Measurements from ENCODE around the gene UBE2L3.

UBE2L3 gene

GRCh38 chr22:21626073-21626734 lies 58.7 kb downstream of the UBE2L3 start:
- Histone ChIP-seq H3K27ac (no peak overlapping the region), H3K27me3 (replicated peaks) (no peaks in the 10 kb centered on the region), H3K4me3 (ENCODE audit: low read depth, low read length) (no peak overlapping the region), H3K36me3 (replicated peaks) (peaks cover 42% of the 10 kb centered on the region)
- in situ Hi-C loops (cut with HindIII; ENCODE audit: low pct_ligation_motif_present, low sequenced_read_pairs), result no loop called here
- no peak for DNase-seq
- TF ChIP-seq, protein P1, sequence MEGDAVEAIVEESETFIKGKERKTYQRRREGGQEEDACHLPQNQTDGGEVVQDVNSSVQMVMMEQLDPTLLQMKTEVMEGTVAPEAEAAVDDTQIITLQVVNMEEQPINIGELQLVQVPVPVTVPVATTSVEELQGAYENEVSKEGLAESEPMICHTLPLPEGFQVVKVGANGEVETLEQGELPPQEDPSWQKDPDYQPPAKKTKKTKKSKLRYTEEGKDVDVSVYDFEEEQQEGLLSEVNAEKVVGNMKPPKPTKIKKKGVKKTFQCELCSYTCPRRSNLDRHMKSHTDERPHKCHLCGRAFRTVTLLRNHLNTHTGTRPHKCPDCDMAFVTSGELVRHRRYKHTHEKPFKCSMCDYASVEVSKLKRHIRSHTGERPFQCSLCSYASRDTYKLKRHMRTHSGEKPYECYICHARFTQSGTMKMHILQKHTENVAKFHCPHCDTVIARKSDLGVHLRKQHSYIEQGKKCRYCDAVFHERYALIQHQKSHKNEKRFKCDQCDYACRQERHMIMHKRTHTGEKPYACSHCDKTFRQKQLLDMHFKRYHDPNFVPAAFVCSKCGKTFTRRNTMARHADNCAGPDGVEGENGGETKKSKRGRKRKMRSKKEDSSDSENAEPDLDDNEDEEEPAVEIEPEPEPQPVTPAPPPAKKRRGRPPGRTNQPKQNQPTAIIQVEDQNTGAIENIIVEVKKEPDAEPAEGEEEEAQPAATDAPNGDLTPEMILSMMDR (IDR thresholded peaks at IDR 0.05; ENCODE audit: low read depth, low read length, missing control alignments), result no peak

GRCh38 chr22:21626735-21627469 lies 59.4 kb downstream of the UBE2L3 start:
- no peak for DNase-seq
- Histone ChIP-seq H3K4me3 (ENCODE audit: low read depth, low read length) (no peak overlapping the region), H3K27ac (no peak overlapping the region), H3K27me3 (replicated peaks) (no peaks in the 10 kb centered on the region), H3K36me3 (replicated peaks) (peaks cover 40% of the 10 kb centered on the region)
- TF ChIP-seq, protein P1 (IDR thresholded peaks at IDR 0.05; ENCODE audit: low read depth, low read length, missing control alignments), result no peak
- in situ Hi-C loops (cut with HindIII; ENCODE audit: low pct_ligation_motif_present, low sequenced_read_pairs), result no loop called here

- Histone ChIP-seq H3K4me3 (ENCODE audit: low read depth, low read length) (peak overlapping the region; percentile 84), H3K36me3 (replicated peaks) (peaks cover 30% of the 10 kb centered on the region), H3K27me3 (replicated peaks) (no peaks in the 10 kb centered on the region), H3K27ac (peak overlapping the region; percentile 74)
- no peak for DNase-seq
- in situ Hi-C loops (cut with HindIII; ENCODE audit: low pct_ligation_motif_present, low sequenced_read_pairs), result no loop called here
- TF ChIP-seq, protein P1 (IDR thresholded peaks at IDR 0.05; ENCODE audit: low read depth, low read length, missing control alignments), result no peak
These were observed 61.1 kb downstream of the UBE2L3 start for GRCh38 chr22:21628386-21629254.

GRCh38 chr22:21629255-21630149 lies 62.0 kb downstream of the UBE2L3 start, which contains the start of gene YDJC:
Gene YDJC (minus strand): TSS chr22:21630022. CDS start chr22:21630014, 8 bp downstream.
- Histone ChIP-seq H3K27me3 (replicated peaks) (no peaks in the 10 kb centered on the region), H3K4me3 (ENCODE audit: low read depth, low read length) (peak within 1 kb of the TSS; percentile 84), H3K27ac (peak within 1 kb of the TSS; percentile 74), H3K36me3 (replicated peaks) (peaks cover 21% of the 10 kb centered on the region)
- in situ Hi-C loops (cut with HindIII; ENCODE audit: low pct_ligation_motif_present, low sequenced_read_pairs), result no loop called here
- peak; percentile 85 for DNase-seq
- TF ChIP-seq, protein P1 (IDR thresholded peaks at IDR 0.05; ENCODE audit: low read depth, low read length, missing control alignments), result peak; percentile 75

- Histone ChIP-seq H3K4me3 (ENCODE audit: low read depth, low read length) (no peak overlapping the region), H3K27ac (no peak overlapping the region), H3K36me3 (replicated peaks) (peaks cover 19% of the 10 kb centered on the region), H3K27me3 (replicated peaks) (no peaks in the 10 kb centered on the region)
- in situ Hi-C loops (cut with HindIII; ENCODE audit: low pct_ligation_motif_present, low sequenced_read_pairs), result no loop called here
- no peak for DNase-seq
- TF ChIP-seq, protein P1 (IDR thresholded peaks at IDR 0.05; ENCODE audit: low read depth, low read length, missing control alignments), result no peak
These were observed 63.5 kb downstream of the UBE2L3 start for GRCh38 chr22:21631025-21631424.
